Neuronal stem cell (in vitro differentiated cells): ENCODE data around the gene RIPOR2.
A peak's percentile ranks its signal among the peaks of the same experiment; 100 is the strongest.
"Not testable (repeated sequence)": the region's sequence is repeated elsewhere in the genome, so short reads cannot be mapped to it uniquely, and the experiment has no call there.

Source experiments
- DNase-seq: peaks from one replicate; pipeline ENCODE4 v3.0.0-alpha.2; 2013; ENCODE audit warnings: low spot score
- H2AFZ ChIP-seq: one replicate; pipeline ENCODE4 v1.6.1; 2013; ENCODE audit warnings: mild to moderate bottlenecking, low read length, inconsistent platforms
- H2AK5ac ChIP-seq: 2 replicates; pipeline ENCODE4 v1.6.1; 2013; ENCODE audit warnings: low read depth, mild to moderate bottlenecking, inconsistent platforms, low read length, moderate library complexity, mixed read lengths
- H2BK120ac ChIP-seq: 2 replicates; pipeline ENCODE4 v1.6.1; 2013; ENCODE audit warnings: low read depth, mild to moderate bottlenecking, inconsistent platforms, low read length, moderate library complexity, mixed read lengths
- H2BK12ac ChIP-seq: one replicate; pipeline ENCODE4 v1.6.1; 2013; ENCODE audit warnings: low read length, inconsistent platforms
- H2BK15ac ChIP-seq: 2 replicates; pipeline ENCODE4 v1.6.1; 2013; ENCODE audit warnings: mild to moderate bottlenecking, low read length, inconsistent platforms, mixed read lengths
- H2BK5ac ChIP-seq: one replicate; pipeline ENCODE4 v1.6.1; 2013; ENCODE audit warnings: inconsistent platforms, mild to moderate bottlenecking, low read length, moderate library complexity
- H3K14ac ChIP-seq: one replicate; pipeline ENCODE4 v1.6.1; 2013; ENCODE audit warnings: low read length, inconsistent platforms
- H3K18ac ChIP-seq: 2 replicates; pipeline ENCODE4 v1.6.1; 2013; ENCODE audit warnings: low read length, inconsistent platforms
- H3K23ac ChIP-seq: 2 replicates; pipeline ENCODE4 v1.6.1; 2013; ENCODE audit warnings: low read depth, mild to moderate bottlenecking, mixed read lengths, low read length, inconsistent platforms; ENCODE audit not compliant: poor library complexity
- H3K27ac ChIP-seq: replicated peaks from 3 replicates; pipeline ENCODE4 v1.5.1; 2013; ENCODE audit warnings: low read length, inconsistent platforms
- H3K27me3 ChIP-seq, 3 experiments: 2 replicates each; pipeline ENCODE4 v1.6.1; 2013; ENCODE audit warnings: low read length in 3 of 3, mild to moderate bottlenecking in 2 of 3, inconsistent platforms in 1 of 3, low read depth in 1 of 3, mixed read lengths in 1 of 3, moderate library complexity in 1 of 3; ENCODE audit not compliant: control insufficient read depth in 3 of 3, insufficient read depth in 3 of 3
- H3K36me3 ChIP-seq, 2 donors: replicated peaks in 1 of 2; 2 replicates each; pipeline ENCODE4 v1.6.1; 2013; ENCODE audit warnings: low read length in 2 of 2; ENCODE audit not compliant: control insufficient read depth in 2 of 2, insufficient read depth in 2 of 2
- H3K4ac ChIP-seq: 2 replicates; pipeline ENCODE4 v1.6.1; 2013; ENCODE audit warnings: inconsistent platforms, mild to moderate bottlenecking, low read length, moderate library complexity
- H3K4me1 ChIP-seq, 2 donors: 1 replicate in 1 of 2; 2 replicates in 1 of 2; pipeline ENCODE4 v1.6.1; 2013; ENCODE audit warnings: low read length in 2 of 2, low read depth in 1 of 2; ENCODE audit not compliant: control insufficient read depth in 2 of 2, insufficient read depth in 1 of 2
- H3K4me2 ChIP-seq: one replicate; pipeline ENCODE4 v1.6.1; 2013; ENCODE audit warnings: mild to moderate bottlenecking, low read length, inconsistent platforms; ENCODE audit not compliant: insufficient read depth, poor library complexity, severe bottlenecking
- H3K4me3 ChIP-seq, 2 donors: 2 replicates each; pipeline ENCODE4 v1.5.1; 2013; ENCODE audit warnings: low read length in 2 of 2, mild to moderate bottlenecking in 2 of 2, inconsistent platforms in 1 of 2, moderate library complexity in 1 of 2
- H3K79me1 ChIP-seq: one replicate; pipeline ENCODE4 v1.6.1; 2013; ENCODE audit warnings: low read depth, mild to moderate bottlenecking, inconsistent platforms, low read length, moderate library complexity
- H3K9ac ChIP-seq: one replicate; pipeline ENCODE4 v1.6.1; 2013; ENCODE audit warnings: mild to moderate bottlenecking, low read depth, low read length, inconsistent platforms; ENCODE audit not compliant: poor library complexity
- H3K9me3 ChIP-seq, 2 donors: replicated peaks in 1 of 2; 2 replicates each; pipeline versions ENCODE3 to v1.6.1; 2013; ENCODE audit warnings: low read length in 2 of 2, mild to moderate bottlenecking in 2 of 2, inconsistent platforms in 1 of 2, low read depth in 1 of 2, mixed read lengths in 1 of 2, moderate library complexity in 1 of 2; ENCODE audit not compliant: control insufficient read depth in 2 of 2, insufficient read depth in 1 of 2
- H4K8ac ChIP-seq: one replicate; pipeline ENCODE4 v1.6.1; 2013; ENCODE audit warnings: low read depth, mild to moderate bottlenecking, inconsistent platforms, low read length, moderate library complexity
- H4K91ac ChIP-seq: one replicate; pipeline ENCODE4 v1.6.1; 2013; ENCODE audit warnings: low read length, low read depth, mild to moderate bottlenecking, inconsistent platforms; ENCODE audit not compliant: poor library complexity
- WGBS, 2 donors: extraction: QIAGEN DNeasy Blood & Tissue Kit; methylation state at CpG; one replicate each; pipeline ENCODE4 v1.1.7; 2013; ENCODE audit warnings: missing lambda C conversion rate in 2 of 2, mixed read lengths in 1 of 2; ENCODE audit not compliant: insufficient read length in 2 of 2, insufficient replicate concordance in 1 of 2; ENCODE audit errors: extremely low coverage in 2 of 2; 5-methylcytosine and 5-hydroxymethylcytosine counted together

The RIPOR2 gene

GRCh38 chr6:24764833-24765828 is 170.6 kb downstream of the RIPOR2 start:
- not testable (repeated sequence) for H4K8ac ChIP-seq, H3K36me3 ChIP-seq, H3K27ac ChIP-seq, H3K23ac ChIP-seq, H3K4me3 ChIP-seq, H3K18ac ChIP-seq, H3K4ac ChIP-seq, H3K9me3 ChIP-seq, H3K27me3 ChIP-seq, H2BK5ac ChIP-seq, DNase-seq, H3K9ac ChIP-seq, H3K79me1 ChIP-seq, H4K91ac ChIP-seq, H3K4me1 ChIP-seq, H2BK15ac ChIP-seq, H2BK120ac ChIP-seq, H3K14ac ChIP-seq, H2AK5ac ChIP-seq, H3K4me2 ChIP-seq
- no CpG with 5 or more reads among the region's 20 CpGs for WGBS, 2 donors
- peak overlapping the region; percentile 64 for H2AFZ ChIP-seq
- H2BK12ac ChIP-seq = peak overlapping the region; percentile 1

- Histone ChIP-seq H4K8ac (no peak overlapping the region), H3K9ac (no peak overlapping the region), H3K18ac (no peak overlapping the region), H2BK12ac (no peak overlapping the region), H3K9me3 (no peaks in the 10 kb centered on the region), H3K36me3 (no peaks in the 10 kb centered on the region), H3K79me1 (no peaks in the 10 kb centered on the region), H2BK15ac (no peak overlapping the region), H2AK5ac (no peak overlapping the region), H4K91ac (no peak overlapping the region), H3K23ac (no peak overlapping the region), H3K27ac (no peak overlapping the region), H3K4me1 (peaks cover 0 to 4% of the 10 kb centered on the region in 2 donors), H2AFZ (no peak overlapping the region), H3K14ac (no peak overlapping the region), H3K4ac (no peak overlapping the region), H3K4me3 (no peak overlapping the region), H2BK5ac (no peak overlapping the region), H3K27me3 (no peaks in the 10 kb centered on the region), H2BK120ac (no peak overlapping the region), H3K4me2 (no peak overlapping the region)
- WGBS, 2 donors = no CpG with 5 or more reads among the region's 3 CpGs
- no peak for DNase-seq
These were observed 172.2 kb downstream of the RIPOR2 start for GRCh38 chr6:24763578-24763977.

- peak overlapping the region; percentile 71 for H2AFZ ChIP-seq
- no peak overlapping the region for H2BK5ac ChIP-seq
- H2BK15ac ChIP-seq = no peak overlapping the region
- H3K36me3 ChIP-seq = no peaks in the 10 kb centered on the region
- H2AK5ac ChIP-seq = no peak overlapping the region
- H3K18ac ChIP-seq = no peak overlapping the region
- no peak overlapping the region for H4K91ac ChIP-seq
- H3K4ac ChIP-seq = no peak overlapping the region
- no peak overlapping the region for H3K14ac ChIP-seq
- H3K4me2 ChIP-seq = no peak overlapping the region
- H3K4me1 ChIP-seq = peaks cover 0 to 5% of the 10 kb centered on the region in 2 donors
- H3K4me3 ChIP-seq = no peak overlapping the region
- H3K9ac ChIP-seq = no peak overlapping the region
- H3K79me1 ChIP-seq = no peaks in the 10 kb centered on the region
- H3K9me3 ChIP-seq = no peaks in the 10 kb centered on the region
- H2BK12ac ChIP-seq = no peak overlapping the region
- H2BK120ac ChIP-seq = no peak overlapping the region
- no peak overlapping the region for H3K27ac ChIP-seq
- no peak overlapping the region for H3K23ac ChIP-seq
- H4K8ac ChIP-seq = no peak overlapping the region
- no peak for DNase-seq
- H3K27me3 ChIP-seq = no peaks in the 10 kb centered on the region
These were observed 173.9 kb downstream of the RIPOR2 start for GRCh38 chr6:24761851-24762250.

- no peak overlapping the region for H3K9ac ChIP-seq
- peak overlapping the region; percentile 47 for H2AK5ac ChIP-seq
- no peaks in the 10 kb centered on the region for H3K27me3 ChIP-seq
- no peak overlapping the region for H2BK15ac ChIP-seq
- H2BK12ac ChIP-seq = no peak overlapping the region
- H3K4me3 ChIP-seq = no peak overlapping the region
- no peak overlapping the region for H3K14ac ChIP-seq
- H3K27ac ChIP-seq = no peak overlapping the region
- no peak overlapping the region for H3K4ac ChIP-seq
- no peak for DNase-seq
- peak overlapping the region; percentile 93 for H3K18ac ChIP-seq
- H4K8ac ChIP-seq = no peak overlapping the region
- peaks cover 0 to 5% of the 10 kb centered on the region in 2 donors for H3K4me1 ChIP-seq
- no peak overlapping the region for H3K4me2 ChIP-seq
- no CpG with 5 or more reads among the region's 17 CpGs for WGBS, 2 donors
- H3K23ac ChIP-seq = peak overlapping the region; percentile 8
- H2BK5ac ChIP-seq = peak overlapping the region; percentile 71
- H3K9me3 ChIP-seq = no peaks in the 10 kb centered on the region
- H3K79me1 ChIP-seq = no peaks in the 10 kb centered on the region
- H3K36me3 ChIP-seq = no peaks in the 10 kb centered on the region
- H4K91ac ChIP-seq = no peak overlapping the region
- no peak overlapping the region for H2BK120ac ChIP-seq
- H2AFZ ChIP-seq = peak overlapping the region; percentile 71
These were observed 174.4 kb downstream of the RIPOR2 start for GRCh38 chr6:24761193-24761835.
